Middle frontal gyrus (tissue), 1 donor: ENCODE data around the gene MYO5C.
A peak's percentile ranks its signal among the peaks of the same experiment; 100 is the strongest.
"Not testable (repeated sequence)": the region's sequence is repeated elsewhere in the genome, so short reads cannot be mapped to it uniquely, and the experiment has no call there.

Experiments used
- DNase-seq: peaks from one replicate; pipeline ENCODE4 v3.0.0-alpha.2; 2015; ENCODE audit warnings: low spot score; ENCODE audit errors: extremely low spot score

The MYO5C gene

DNA sequence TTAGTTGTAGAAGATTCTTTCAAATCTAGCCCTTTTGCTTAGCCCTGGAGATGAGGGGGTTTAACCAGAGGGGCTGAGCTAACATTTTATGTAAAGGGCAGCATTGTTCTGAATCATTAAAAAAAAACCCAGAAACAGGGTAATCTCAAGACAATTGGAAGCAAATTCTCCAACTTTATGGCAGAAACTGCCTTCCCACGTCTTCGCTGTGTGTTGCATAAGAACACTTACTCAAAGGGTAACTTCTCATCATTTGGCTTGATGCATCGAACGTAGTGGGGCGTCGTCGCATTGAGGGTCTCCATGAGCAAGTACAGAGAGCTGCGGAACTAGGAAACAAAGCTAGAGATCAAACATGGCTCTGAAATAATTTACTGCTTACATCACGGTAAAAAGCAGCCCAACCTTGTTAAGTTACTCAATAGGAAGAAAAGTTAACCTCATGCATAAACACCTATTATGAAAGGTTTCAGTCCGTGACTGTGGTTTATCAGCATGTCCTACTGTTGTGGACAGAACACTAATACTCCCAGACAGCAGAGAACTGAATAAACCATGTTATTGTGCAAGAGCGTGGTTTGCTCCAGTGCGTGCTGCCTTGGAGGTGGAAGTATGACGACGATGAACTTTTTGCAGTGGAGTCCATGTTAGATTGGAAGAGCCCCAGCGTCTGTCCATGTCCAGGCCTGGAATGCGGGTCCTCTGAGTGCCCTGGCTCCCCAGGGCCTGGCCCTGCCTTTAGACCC lies 48.7 kb downstream of the MYO5C start:
- no peak for DNase-seq

DNA sequence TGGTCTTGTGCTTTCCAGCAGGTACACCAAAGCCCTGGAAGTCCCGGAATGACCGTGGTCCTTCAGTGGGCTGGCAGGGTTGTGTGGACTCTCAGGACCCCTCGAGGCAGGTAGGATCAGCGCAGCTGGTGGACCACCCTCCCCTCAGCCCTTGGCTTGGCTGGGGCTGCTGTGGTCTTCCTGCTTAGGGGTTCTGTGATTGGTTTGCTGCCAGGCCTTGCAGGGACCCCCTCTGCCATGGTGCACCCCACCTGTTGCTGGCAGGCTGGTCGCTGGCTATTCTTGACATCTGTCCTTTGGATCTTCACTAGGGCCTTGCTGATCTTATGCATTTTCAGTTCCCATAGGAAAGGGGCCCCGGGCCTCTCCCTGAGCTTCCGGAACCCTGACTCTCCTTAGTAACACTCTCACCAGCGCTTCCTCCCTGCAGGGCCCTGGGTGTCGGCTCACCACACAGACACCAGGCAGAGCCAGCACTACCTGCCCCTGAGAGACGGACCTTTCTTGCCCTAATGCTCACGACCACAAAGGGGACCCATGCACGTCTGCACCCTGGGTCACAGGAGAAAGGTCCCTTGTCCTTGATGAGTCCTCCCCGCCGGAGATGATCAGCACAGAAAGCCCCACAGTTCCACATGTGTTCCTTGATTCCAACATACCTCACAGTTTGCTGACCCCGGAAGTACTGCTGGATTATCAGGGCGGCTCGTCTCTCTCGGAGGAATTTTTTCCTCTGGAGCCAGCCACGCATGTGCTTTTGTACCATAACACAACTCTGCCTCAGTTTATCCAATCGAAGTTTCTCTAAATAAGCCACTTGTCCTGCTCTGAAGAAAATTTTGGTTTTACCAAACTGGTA lies 51.7 kb downstream of the MYO5C start:
- no peak for DNase-seq

DNA sequence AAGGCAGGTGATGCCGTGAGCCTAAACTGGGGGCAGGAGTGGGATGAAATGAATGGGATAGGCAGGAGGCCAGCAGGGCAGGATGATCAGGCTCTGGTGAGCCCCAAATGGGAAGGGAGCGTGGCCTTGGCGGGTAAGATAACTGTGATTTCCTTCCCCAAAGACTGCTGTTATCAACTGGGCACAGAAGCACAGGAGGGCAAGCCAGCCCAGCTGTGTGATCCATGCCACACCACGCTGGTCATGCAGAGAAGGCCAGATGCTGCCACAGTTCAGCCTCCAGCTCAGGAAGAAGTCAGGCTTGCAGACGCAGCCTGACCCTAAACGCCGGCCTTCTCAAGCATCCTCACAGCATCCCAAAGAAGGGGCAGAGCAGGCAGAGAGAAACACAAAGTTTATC lies 52.3 kb downstream of the MYO5C start:
- DNase-seq, result no peak

DNA sequence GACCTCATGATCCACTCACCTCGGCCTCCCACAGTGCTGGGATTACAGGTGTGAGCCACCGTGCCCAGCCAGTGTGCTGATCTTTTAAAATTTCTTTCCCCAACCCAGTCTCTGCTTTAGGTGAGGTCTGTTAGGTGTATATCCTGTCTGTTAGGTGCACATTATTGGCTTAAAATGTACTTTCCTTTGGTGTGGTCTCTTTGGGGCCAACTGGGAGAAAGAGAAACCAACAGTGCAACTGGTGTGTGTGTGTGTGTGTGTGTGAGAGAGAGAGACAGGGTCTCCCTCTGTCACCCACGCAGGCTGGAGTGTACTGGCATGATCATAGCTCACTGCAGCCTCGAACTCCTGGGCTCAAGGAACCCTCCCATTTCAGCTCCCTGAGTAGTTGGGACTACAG lies 54.1 kb downstream of the MYO5C start:
- DNase-seq, result no peak

DNA sequence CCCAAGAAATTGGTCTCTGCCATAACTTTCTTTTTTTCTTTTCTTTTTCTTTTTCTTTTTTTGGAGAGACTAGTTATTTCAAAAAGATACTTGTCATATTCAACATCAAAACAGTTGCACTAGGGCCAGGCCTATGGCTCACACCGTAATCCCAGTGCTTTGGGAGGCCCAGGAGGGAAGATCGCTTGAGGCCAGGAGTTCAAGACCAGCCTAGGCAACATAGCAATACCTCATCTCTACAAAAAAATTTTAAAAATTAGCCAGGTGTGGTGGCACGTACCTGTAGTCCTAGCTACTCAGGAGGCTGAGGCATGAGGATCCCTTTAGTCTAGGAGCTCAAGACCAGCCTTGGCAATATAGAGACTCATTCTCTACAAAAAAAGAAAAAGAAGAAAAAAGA lies 55.4 kb downstream of the MYO5C start:
- DNase-seq, result no peak

DNA sequence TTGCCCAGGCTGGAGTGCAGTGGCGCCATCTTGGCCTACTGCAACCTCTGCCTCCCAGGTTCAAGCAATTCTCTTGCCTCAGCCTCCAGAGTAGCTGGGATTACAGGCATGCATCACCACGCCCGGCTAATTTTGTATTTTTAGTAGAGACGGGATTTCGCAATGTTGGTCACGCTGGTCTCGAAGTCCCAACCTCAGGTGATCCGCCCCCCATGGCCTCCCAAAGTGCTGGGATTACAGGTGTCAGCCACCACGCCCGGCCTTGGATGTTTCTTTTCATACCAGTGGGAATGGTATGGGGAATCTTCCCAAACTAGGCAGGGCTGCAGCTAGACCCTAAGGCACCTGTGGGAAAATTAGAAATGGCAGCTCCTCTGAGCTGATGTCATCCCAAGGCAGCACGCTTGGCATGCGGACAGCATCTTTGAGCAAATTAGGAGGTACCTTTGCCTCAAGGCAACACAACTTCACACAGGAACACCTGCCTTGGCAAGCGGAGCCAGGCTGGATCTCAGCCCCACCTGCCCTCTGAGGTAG lies 56.5 kb downstream of the MYO5C start:
- DNase-seq, result not testable (repeated sequence)

DNA sequence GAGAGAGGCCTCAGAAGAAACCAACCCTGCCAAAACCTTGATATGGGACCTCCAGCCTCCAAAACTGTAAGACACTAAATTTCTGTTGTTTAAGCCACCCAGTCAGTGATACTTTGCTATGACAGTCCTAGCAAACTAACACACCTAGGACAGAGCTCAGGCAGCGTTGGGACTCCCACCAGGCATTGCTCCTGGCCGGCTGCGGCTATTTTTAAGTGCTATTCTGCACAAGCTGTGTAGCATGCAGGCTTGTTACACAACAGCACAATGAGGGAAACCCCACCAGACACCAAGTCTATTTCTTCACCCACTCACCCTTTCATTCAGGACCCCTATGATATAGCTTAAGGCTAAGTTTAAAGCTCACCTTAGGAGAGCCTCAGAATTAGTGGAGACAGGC lies 57.5 kb downstream of the MYO5C start:
- no peak for DNase-seq

DNA sequence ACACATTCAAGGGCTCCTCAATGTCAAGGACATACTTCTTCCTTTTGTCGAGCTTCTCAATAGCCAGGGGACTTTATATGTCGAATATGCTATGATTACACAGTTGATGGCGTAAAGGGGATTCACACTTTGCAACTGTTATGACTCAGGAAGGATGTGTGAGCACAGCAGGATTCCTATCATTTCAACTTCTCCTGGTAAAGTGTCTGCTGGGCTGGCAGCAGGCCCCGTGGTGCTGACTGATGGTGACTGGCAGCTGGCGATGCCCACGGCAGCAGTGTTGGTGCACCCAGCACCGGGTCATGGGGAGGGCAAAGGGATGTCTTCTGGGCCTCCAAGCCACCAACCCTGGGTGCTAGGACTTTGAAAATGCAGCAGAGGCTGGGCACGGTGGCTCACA lies 59.6 kb downstream of the MYO5C start:
- no peak for DNase-seq

DNA sequence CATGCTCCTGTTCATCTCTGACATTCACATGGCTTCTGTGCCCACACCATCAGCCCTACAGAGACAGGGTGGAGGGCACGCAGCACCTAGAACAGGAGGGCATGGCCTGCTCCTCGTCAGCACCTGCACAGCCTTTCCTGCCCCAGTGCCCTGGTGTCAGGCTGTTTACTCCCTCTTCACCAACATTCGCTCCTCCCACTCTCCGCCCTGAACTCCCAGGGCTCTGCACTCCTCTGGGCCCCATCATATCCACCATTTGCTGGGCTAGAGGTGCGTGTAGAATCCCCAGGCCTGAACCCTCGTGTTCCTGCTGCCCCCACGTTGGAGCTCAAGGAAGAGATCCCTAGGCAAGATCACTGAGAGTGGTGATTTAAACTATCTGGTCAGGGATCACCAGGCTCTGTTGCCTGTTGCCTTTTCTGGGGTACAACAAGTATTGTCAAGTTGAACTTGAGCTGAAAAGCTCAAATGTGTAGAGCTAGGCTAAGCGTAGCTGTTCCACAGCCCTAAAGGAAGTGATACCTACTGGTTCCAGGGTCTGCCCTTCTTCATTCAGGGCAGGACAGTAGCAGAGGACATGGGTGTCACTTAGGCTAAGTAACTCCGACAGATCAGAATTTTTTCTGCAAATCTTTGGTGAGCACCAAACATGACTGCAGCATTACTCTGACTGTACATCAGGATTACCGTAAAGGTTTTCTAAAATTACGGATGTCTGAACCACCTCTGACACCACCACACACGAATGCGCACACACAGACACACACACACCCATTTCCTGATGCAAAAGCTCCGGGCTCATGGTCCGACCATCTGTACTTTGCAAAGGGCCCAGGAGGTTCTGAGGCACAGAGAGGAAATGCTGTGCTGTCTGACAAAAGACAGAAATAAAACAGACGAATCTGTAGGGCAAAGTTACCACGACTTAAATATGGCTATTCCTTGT lies 60.7 kb downstream of the MYO5C start:
- no peak for DNase-seq

DNA sequence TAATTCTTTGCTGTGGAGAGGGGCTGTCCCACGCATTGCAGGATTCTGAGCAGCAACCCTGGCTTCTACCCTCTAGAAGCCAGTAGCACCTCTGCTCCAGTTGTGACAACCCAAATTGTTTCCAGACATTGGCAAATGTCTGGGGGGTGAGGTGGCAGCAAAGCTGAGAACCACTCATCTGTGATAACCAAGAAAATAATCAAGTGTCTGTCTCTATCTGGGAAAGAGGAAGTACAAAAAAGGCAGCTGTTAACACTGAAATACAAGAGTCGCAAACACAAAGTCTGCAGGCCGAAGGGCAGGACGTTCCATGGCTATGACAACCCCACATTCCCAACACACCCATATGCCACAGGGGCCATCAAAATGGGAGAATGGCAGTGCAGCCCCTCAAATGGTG lies 62.2 kb downstream of the MYO5C start:
- no peak for DNase-seq

DNA sequence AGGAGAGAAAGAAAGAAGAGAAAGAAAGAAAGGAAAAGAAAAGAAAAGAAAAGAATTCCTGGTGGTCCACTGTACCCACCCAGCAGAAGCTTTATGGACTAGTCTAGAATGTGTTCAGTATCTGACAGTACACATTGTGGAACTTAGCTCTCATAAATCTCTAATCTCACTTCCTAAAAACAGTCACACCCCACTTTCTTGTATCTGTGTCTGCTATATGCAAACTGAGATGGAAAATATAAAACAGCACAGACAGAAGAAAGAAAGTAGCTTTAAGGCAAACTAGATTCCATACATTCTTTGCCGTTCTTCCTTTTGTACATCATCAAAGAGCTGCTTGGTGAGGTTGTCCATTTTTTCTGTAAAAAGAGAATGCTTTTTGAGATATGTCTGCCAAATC lies 63.3 kb downstream of the MYO5C start:
- DNase-seq, result no peak

DNA sequence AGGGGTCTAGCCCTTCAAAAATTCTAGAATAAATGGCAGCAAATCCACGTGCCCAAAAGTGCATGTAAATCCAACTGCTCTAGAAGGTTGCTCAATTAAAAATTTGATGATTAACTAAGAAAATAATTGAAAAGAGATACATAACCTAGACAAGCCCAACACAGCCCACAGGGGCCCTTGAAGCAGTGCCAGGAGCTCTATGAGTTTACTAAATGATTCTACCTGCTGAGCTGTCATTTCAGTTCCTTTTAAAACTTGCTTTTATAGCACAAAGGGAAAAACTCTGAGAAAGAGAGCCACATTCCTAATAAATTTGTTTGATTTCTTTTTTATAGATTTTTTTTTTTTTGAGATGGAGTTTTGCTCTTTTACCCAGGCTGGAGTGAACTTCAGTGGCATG lies 65.5 kb downstream of the MYO5C start:
- no peak for DNase-seq

DNA sequence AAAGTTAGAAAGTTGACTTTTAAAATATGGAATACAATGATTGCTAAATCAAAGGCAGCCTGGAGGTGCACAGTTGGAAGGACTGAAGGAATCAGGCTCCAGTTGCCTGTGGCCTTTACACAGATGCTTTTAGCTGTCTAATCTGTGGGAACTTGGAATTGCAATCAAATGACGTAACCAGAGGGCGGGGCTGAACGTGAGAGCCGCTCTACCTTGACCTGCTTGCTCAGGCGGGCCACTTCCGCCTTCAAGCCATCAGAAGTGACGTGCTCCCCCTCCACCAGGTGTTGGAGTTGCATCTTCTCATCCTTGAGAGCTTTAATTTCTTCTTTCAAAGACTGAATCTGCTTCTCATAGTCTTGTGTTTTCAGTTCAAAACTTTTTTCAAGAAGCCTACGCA lies 66.7 kb downstream of the MYO5C start:
- no peak for DNase-seq

DNA sequence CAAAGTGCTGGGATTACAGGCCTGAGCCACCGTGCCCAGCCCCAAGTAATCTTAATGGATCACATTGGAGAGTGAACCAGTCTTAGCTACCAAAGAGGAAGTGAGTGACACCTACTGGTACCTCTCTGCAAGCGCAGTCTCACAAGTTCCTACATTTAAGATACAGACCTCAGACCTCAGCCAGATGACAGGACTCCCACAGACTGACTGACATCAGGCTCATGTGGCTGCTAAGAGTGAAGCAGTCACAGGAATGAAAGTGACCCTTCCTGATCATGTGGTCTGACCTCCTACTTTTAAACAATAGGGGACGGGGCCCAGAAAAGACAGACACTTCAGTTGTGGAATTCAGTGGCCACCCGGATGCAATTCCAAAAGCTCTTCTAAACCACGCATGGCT lies 68.1 kb downstream of the MYO5C start:
- DNase-seq, result peak; percentile 47

DNA sequence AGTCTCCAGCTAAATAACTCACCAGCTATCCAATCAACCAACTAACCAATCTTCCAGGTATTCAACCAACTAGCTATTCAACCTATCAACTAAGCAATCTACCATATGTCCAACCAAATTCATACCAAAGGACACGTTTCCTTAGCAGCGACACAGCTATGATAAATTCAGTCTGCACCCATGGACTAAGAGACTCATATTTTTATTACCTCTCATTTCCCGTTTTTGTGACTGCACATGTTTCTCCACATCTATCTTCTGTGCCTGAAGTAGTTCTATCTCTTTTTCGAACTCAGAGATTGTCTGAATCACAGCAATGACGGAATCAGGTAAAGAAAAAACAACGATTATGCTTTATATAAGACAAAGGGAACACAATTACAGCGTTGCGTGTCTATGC lies 70.4 kb downstream of the MYO5C start:
- DNase-seq, result no peak

DNA sequence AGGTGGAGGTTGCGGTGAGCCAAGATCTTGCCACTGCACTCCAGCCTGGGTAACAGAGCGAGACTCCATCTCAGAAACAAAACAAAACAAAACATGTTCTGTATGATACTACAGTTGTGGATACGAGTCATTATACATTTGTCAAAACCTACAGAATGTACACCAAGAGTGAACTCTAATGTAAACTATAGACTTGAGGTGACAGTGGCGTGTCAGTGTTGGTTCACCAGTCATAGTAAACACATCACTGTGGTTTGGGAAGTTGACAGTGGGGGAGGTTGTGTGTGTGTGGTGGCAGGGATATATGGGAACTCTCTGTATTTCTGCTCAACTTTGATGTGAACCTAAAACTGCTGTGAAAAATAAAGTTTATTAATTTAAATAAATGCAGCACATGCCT lies 71.4 kb downstream of the MYO5C start:
- DNase-seq, result no peak

DNA sequence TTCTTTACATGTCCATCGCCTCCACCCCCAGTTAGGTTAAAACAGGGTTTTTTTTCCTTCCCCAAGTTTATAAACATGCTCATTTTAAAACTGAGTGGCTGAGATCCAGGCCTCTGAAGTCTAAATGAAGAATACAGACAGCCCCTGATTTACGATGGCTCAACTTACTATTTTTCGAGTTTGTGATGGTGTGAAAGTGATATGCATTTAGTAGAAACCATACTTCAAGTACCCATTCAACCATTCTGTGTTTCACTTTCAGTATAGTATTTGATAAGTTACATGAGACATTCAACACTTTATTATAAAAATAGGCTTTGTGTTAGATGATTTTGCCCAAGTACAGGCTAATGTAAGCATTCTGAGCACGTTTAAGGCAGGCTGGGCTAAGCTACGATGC lies 73.9 kb downstream of the MYO5C start:
- no peak for DNase-seq

DNA sequence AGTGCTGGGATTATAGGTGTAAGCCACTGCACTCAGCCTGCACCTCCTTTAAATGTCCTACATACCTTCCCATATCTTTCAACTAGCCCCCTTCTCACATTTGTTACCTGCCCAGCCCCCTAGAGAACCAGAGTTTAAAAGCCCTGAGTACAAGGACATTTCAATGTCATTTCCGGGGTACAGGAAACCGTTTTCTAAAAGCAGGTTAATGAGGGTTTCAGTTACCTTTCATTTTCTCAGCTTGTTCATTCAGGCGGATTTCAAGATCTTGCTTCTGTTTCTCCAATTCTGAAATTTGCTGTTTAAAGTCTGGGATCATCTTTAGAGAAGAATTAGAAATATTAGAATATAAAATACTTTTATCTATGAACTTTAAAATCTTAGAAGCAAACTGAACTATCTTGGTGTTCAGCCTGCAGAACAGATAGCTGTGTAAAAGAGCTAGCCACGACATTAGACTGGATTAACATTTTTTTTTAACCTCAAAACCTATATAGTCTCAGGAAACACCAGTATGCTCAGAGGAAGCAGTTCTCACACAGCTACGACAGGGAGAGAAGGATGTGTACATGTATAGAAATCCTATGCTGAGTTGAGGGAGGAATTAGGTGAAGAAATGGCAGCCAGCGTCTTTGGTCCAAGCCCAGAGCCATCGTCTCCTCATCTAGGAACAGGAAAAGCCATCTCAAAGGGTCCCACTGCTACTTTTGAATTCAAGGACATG lies 74.5 kb downstream of the MYO5C start:
- no peak for DNase-seq

DNA sequence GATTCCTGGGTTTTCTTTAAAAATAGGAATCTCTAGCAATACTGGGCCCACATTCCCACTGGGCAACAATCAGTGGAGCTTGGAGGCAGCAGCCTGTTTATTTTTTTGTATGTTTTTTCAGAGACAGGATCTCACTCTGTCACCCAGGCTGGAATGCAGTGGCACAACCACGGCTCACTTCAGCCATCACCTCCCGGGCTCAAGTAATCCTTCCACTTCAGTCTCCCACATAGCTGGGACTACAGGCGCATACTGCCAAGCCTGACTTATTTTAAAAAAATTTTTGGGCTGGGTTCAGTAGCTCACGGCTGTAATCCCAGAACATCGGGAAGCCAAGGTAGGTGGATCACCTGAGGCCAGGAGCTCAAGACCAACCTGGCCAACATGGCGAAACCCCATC lies 75.4 kb downstream of the MYO5C start:
- no peak for DNase-seq

DNA sequence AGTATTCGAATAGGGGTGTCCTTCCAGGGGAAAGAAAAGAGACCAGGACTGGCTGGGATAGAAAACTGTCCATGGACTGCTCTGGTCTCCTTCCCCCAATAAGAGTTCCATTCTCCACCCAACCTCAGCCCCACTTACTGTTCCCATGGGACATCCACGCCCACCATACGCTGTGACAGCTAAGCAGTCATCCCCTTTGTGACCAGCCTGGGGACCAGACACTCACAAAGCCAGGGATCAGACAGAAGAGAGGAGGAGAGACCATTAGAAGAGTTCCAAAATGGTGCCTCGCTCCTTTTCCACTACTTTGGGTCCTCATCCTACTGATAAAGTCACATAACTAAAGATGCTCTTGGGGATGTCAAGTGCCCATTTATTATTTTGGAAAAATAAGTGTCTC lies 76.8 kb downstream of the MYO5C start:
- no peak for DNase-seq

DNA sequence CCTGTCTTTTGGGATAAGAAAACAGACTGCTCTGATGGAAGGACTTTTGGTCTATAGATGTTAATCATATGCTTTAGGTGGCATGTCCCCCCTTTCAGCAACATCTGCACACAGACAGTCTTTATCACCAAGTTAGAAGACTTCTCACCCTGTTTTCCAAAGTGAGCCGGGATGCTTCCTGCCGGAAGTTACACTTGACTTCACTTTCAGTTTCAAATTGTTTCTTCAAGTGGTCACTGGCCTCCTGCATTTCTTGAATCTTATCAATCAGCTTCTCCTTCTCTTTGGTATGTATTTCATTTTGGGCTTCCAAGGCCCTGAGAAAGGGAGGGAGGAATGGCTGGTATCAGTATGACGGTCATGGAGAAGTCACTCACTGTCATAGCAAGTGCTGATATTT lies 77.2 kb downstream of the MYO5C start:
- DNase-seq, result no peak
